ENCODE results near the gene GHRL. TPM values are rescaled to one million over a fixed set of nuclear protein-coding genes. Genes with fewer than 3 reads are reported as not detected.

The GHRL gene
- total RNA-seq, 1 donor from 2014 or later: 0.48 TPM

- no peak for DNase-seq (ENCODE audit: low spot score)
- intact Hi-C loops (cut with DNase I): no loop called here
Measured at GRCh38 chr3:10253731-10254130, 39.0 kb downstream of the GHRL start.

GRCh38 chr3:10251006-10251405 is 41.7 kb downstream of the GHRL start:
- no peak for DNase-seq (ENCODE audit: low spot score)
- intact Hi-C loops (cut with DNase I): no loop called here

GRCh38 chr3:10249833-10250232 is 42.9 kb downstream of the GHRL start:
- intact Hi-C loops (cut with DNase I): loop anchor here (5.0 kb wide), 1 partner anchor 67 kb away; no protein-coding TSS in a partner anchor
- no peak for DNase-seq (ENCODE audit: low spot score)

- peak; percentile 80 for DNase-seq (ENCODE audit: low spot score)
- intact Hi-C loops (cut with DNase I): loop anchor here (5.0 kb wide), 1 partner anchor 68 kb away; no protein-coding TSS in a partner anchor
Measured at GRCh38 chr3:10248984-10249748, 43.6 kb downstream of the GHRL start.

GRCh38 chr3:10248184-10248983 is 44.4 kb downstream of the GHRL start, which contains the start of gene TATDN2:
TATDN2 (plus strand) TSS chr3:10248459; CDS start chr3:10249201, 742 bp downstream.
- peak; percentile 99 for DNase-seq (ENCODE audit: low spot score)
- intact Hi-C loops (cut with DNase I): loop anchor here (5.0 kb wide), 1 partner anchor 69 kb away; no protein-coding TSS in a partner anchor

- intact Hi-C loops (cut with DNase I): loop anchor here (5.0 kb wide), 1 partner anchor 70 kb away; no protein-coding TSS in a partner anchor
- DNase-seq (ENCODE audit: low spot score): no peak
Measured at GRCh38 chr3:10247679-10248183, 45.0 kb downstream of the GHRL start.

GRCh38 chr3:10245081-10245712 is 47.5 kb downstream of the GHRL start:
- DNase-seq (ENCODE audit: low spot score): no peak
- intact Hi-C loops (cut with DNase I): loop anchor here (5.0 kb wide), 1 partner anchor 72 kb away; no protein-coding TSS in a partner anchor

GRCh38 chr3:10244009-10244408 is 48.7 kb downstream of the GHRL start:
- intact Hi-C loops (cut with DNase I): no loop called here
- no peak for DNase-seq (ENCODE audit: low spot score)

GRCh38 chr3:10242182-10243065 is 50.3 kb downstream of the GHRL start:
- intact Hi-C loops (cut with DNase I): no loop called here

GRCh38 chr3:10240799-10241198 is 51.9 kb downstream of the GHRL start:
- intact Hi-C loops (cut with DNase I): no loop called here

More at GRCh38 chr3:10242182-10243065, 50.3 kb downstream of the GHRL start:
- no peak for DNase-seq (ENCODE audit: low spot score)

GRCh38 chr3:10238345-10239183 is 54.2 kb downstream of the GHRL start:
- intact Hi-C loops (cut with DNase I): no loop called here
- no peak for DNase-seq (ENCODE audit: low spot score)

More at GRCh38 chr3:10240799-10241198, 51.9 kb downstream of the GHRL start:
- DNase-seq (ENCODE audit: low spot score): no peak

Small RNAs within 50 kb of the gene (microRNA-seq; reads per million reads assigned to microRNA genes)
- 2.2 reads per million for gene MIR378B

Other genes starting within 250 kb of the GHRL start
- not detected for gene FANCD2OS, start 184.7 kb downstream of the GHRL start, total RNA-seq
- 82.6 TPM for gene BRK1, start 177.3 kb downstream of the GHRL start, total RNA-seq
- 11.8 TPM for gene VHL, start 151.2 kb downstream of the GHRL start, total RNA-seq
- 1.9 TPM for gene IRAK2, start 128.0 kb downstream of the GHRL start, total RNA-seq
- 19.8 TPM for gene TATDN2, start 44.5 kb downstream of the GHRL start, total RNA-seq
- 59.2 TPM for gene SEC13, start 28.2 kb upstream of the GHRL start, total RNA-seq
- gene ATP2B2, start 212.6 kb upstream of the GHRL start, total RNA-seq: 0.13 TPM